Measurements from ENCODE around the gene CDC16.

The CDC16 gene

GRCh38 chr13:114219392-114219791 lies 15.3 kb upstream of the CDC16 start:
- no peak for TF ChIP-seq GATA2 (IDR thresholded peaks at IDR 0.05; ENCODE audit: low read depth, low read length)
- TF ChIP-seq GATA3 (IDR thresholded peaks at IDR 0.05; ENCODE audit: low read depth, low read length) = no peak

GRCh38 chr13:114222461-114222968 lies 12.2 kb upstream of the CDC16 start:
- TF ChIP-seq GATA2 (IDR thresholded peaks at IDR 0.05; ENCODE audit: low read depth, low read length) (no peak), GATA3 (IDR thresholded peaks at IDR 0.05; ENCODE audit: low read depth, low read length) (no peak)

GRCh38 chr13:114224201-114224600 lies 10.5 kb upstream of the CDC16 start:
- TF ChIP-seq GATA2 (IDR thresholded peaks at IDR 0.05; ENCODE audit: low read depth, low read length) = no peak

GRCh38 chr13:114225610-114226009 lies 9.1 kb upstream of the CDC16 start:
- TF ChIP-seq GATA3 (IDR thresholded peaks at IDR 0.05; ENCODE audit: low read depth, low read length) = no peak
- no peak for TF ChIP-seq GATA2 (IDR thresholded peaks at IDR 0.05; ENCODE audit: low read depth, low read length)

- TF ChIP-seq GATA2 (IDR thresholded peaks at IDR 0.05; ENCODE audit: low read depth, low read length) (no peak), GATA3 (IDR thresholded peaks at IDR 0.05; ENCODE audit: low read depth, low read length) (no peak)
These were observed 8.6 kb upstream of the CDC16 start for GRCh38 chr13:114226088-114226487.

GRCh38 chr13:114226699-114227323 lies 7.9 kb upstream of the CDC16 start:
- no peak for TF ChIP-seq GATA3 (IDR thresholded peaks at IDR 0.05; ENCODE audit: low read depth, low read length)
- TF ChIP-seq GATA2 (IDR thresholded peaks at IDR 0.05; ENCODE audit: low read depth, low read length) = no peak

- no peak for TF ChIP-seq GATA3 (IDR thresholded peaks at IDR 0.05; ENCODE audit: low read depth, low read length)
- TF ChIP-seq GATA2 (IDR thresholded peaks at IDR 0.05; ENCODE audit: low read depth, low read length) = no peak
These were observed 7.2 kb upstream of the CDC16 start for GRCh38 chr13:114227528-114227927.

GRCh38 chr13:114228176-114228575 lies 6.5 kb upstream of the CDC16 start:
- TF ChIP-seq GATA3 (IDR thresholded peaks at IDR 0.05; ENCODE audit: low read depth, low read length) (no peak), GATA2 (IDR thresholded peaks at IDR 0.05; ENCODE audit: low read depth, low read length) (no peak)

GRCh38 chr13:114229506-114229905 lies 5.2 kb upstream of the CDC16 start:
- TF ChIP-seq GATA3 (IDR thresholded peaks at IDR 0.05; ENCODE audit: low read depth, low read length) (no peak), GATA2 (IDR thresholded peaks at IDR 0.05; ENCODE audit: low read depth, low read length) (no peak)

GRCh38 chr13:114230117-114230516 lies 4.6 kb upstream of the CDC16 start:
- no peak for TF ChIP-seq GATA2 (IDR thresholded peaks at IDR 0.05; ENCODE audit: low read depth, low read length)
- TF ChIP-seq GATA3 (IDR thresholded peaks at IDR 0.05; ENCODE audit: low read depth, low read length) = no peak

GRCh38 chr13:114230575-114230974 lies 4.1 kb upstream of the CDC16 start:
- no peak for TF ChIP-seq GATA3 (IDR thresholded peaks at IDR 0.05; ENCODE audit: low read depth, low read length)
- TF ChIP-seq GATA2 (IDR thresholded peaks at IDR 0.05; ENCODE audit: low read depth, low read length) = no peak

GRCh38 chr13:114231886-114232285 lies 2.8 kb upstream of the CDC16 start:
- TF ChIP-seq GATA3 (IDR thresholded peaks at IDR 0.05; ENCODE audit: low read depth, low read length) = no peak
- no peak for TF ChIP-seq GATA2 (IDR thresholded peaks at IDR 0.05; ENCODE audit: low read depth, low read length)

GRCh38 chr13:114234266-114234644 lies 442 bp upstream of the CDC16 start:
- TF ChIP-seq GATA3 (IDR thresholded peaks at IDR 0.05; ENCODE audit: low read depth, low read length) = no peak
- TF ChIP-seq GATA2 (IDR thresholded peaks at IDR 0.05; ENCODE audit: low read depth, low read length) = no peak

GRCh38 chr13:114235697-114236096 lies 1.0 kb downstream of the CDC16 start:
- TF ChIP-seq GATA2 (IDR thresholded peaks at IDR 0.05; ENCODE audit: low read depth, low read length) (no peak), GATA3 (IDR thresholded peaks at IDR 0.05; ENCODE audit: low read depth, low read length) (no peak)

- TF ChIP-seq GATA2 (IDR thresholded peaks at IDR 0.05; ENCODE audit: low read depth, low read length) (no peak), GATA3 (IDR thresholded peaks at IDR 0.05; ENCODE audit: low read depth, low read length) (no peak)
These were observed 1.5 kb downstream of the CDC16 start for GRCh38 chr13:114236227-114236626.

Measured in SH-SY5Y (cell line).